Daoy (cell line): Measurements from ENCODE around the gene CHTOP. TPM values are rescaled to one million over a fixed set of nuclear protein-coding genes. Genes with fewer than 3 reads are reported as not detected.
"Not testable (repeated sequence)": the region's sequence is repeated elsewhere in the genome, so short reads cannot be mapped to it uniquely, and the experiment has no call there.

Source experiments
- DNase-seq: peaks from one replicate; pipeline ENCODE4 v3.0.0-alpha.2; 2015; ENCODE audit warnings: low read depth
- total RNA-seq: library from RNA; depleted of rRNA; stranded (reverse); fragments of >200 nt; shearing (Covaris generic); gene quantifications from 2 replicates; pipeline ENCODE4 v1.2.3, GENCODE V29; 2014

The CHTOP gene
- total RNA-seq, 1 experiment from 2014 or later = 43.0 TPM

DNA sequence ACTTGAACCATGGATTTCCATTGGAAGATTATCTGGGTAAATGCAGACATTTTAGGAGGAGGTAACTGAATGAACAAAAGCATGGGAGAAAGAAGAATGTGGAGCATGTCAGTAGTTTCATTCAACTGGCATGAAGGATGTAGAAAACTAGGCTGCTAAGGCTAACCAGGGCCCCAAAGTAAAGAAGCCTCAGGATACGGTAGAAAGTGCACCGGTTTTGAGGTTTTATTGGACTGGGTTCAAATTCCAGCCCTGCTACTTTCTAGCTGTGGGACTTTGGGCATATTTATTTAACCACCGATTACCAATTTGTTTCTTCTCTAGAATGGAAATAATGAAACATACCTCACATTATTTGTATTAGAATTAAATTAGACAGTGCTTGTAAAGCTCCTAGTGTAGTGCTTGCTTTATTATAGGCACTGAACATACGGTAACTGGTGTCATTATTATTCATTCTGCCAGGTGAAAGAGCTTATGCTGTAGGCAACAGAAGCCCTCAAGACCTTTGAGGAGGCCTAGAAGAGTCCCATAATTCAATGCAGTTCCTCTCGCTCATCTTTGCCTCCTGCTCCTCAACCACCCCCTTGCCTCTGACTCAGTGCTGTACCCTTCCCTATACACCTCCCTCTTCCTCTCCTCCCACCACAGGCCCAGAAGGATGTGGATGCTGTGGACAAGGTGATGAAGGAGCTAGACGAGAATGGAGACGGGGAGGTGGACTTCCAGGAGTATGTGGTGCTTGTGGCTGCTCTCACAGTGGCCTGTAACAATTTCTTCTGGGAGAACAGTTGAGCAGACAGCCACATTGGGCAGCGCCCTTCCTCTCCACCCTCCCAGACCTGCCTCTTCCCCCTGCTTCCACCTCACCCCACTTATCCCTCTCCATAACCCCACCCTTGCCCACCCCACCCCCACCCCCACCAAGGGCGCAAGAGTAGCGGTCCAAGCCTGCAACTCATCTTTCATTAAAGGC, 2.5 kb upstream of the CHTOP start:
- no peak for DNase-seq

DNA sequence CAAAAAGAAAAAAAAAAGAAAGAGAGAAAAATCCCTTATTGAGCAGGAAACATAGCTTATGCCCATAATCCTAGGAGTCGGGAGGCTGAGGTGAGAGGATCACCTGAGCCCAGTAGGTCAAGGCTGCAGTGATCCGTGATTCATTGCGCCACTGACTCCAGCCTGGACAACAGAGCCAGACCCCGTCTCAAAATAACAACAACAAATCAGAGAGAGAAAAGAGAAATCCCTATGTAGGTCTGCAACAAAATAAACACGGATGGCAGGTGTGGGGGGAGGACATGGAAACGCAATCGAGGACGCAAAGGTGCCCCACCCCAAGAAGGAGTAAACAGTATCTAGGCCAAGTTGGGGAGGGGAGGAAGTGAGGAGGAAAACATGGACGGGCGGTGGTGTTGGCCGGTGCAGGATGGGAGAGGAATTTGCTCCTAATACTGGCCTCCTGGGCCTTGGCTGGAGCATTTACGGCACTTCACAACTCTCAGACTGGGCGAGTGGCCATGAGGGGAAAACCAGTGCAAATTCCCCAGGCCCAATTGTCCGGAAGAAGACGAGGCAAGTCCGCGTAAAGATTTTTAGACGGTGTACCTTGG, 609 bp upstream of the CHTOP start:
- DNase-seq = no peak

DNA sequence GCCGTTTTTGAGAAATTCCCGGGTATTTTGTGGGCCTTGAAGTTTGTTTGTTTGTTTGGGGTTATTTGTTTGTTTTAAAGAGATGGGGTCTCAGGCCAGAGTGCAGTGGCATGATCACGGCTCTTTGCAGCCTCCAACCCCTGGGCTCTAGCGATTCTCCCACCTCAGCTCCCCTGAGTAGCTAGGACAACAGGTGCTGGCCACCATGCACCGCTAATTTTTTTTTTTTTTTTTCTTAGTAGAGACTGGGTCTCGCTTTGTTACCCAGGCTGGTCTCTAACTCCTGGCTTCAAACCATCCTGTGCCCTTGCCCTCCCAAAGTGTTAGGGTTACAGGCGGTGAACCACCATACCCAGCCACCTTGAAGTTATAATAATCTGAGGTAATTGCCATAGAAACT, 2.0 kb downstream of the CHTOP start:
- no peak for DNase-seq

DNA sequence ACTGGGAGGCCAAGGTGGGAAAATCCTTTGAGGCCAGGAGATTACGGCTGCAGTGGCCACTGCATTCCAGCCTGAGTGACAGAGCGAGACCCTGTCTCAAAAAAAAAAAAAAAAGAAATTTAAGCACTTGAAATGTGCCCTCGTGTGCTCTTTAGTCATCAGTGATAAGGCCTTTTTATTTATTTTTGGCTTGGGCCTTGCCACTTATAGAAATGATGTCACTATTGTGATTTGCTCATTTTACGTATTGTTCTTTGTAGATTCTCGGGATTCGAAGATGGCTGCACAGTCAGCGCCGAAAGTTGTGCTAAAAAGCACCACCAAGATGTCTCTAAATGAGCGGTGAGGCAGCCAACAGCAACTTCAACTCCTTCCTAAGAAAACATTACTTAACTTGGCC, 2.4 kb downstream of the CHTOP start:
- no peak for DNase-seq

DNA sequence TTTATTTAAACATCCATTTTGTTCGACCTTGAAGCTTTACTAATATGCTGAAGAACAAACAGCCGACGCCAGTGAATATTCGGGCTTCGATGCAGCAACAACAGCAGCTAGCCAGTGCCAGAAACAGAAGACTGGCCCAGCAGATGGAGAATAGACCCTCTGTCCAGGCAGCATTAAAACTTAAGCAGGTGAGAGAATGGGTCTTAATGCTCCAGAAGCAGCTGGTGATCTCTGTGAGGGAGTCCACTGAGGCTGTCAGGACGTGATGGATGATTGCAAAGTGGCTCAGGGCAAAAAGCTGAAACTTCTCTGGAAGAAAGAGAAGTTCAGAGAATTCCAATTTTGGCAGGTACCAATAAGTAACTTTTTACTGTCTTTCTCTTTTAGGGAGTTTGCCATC, 4.4 kb downstream of the CHTOP start:
- DNase-seq = no peak

DNA sequence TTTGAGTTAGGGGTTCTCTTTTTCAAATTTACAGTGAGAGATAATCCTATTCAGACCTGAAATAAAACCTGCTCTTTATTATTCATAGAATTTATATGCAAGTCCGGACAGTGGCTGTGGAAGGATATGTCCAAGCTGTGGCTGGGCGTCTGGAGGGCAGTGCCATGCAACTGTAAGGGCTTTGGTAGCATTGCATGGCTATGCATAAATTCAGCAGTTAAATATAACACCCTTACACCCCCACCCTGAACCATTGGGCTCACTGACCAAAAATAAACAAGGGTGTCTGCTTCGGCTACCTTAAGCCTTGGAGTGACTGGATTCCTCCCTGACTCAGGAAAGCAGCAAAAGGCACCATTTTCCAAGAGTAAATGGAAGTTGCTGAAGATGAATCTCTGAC, 5.4 kb downstream of the CHTOP start:
- DNase-seq = no peak

DNA sequence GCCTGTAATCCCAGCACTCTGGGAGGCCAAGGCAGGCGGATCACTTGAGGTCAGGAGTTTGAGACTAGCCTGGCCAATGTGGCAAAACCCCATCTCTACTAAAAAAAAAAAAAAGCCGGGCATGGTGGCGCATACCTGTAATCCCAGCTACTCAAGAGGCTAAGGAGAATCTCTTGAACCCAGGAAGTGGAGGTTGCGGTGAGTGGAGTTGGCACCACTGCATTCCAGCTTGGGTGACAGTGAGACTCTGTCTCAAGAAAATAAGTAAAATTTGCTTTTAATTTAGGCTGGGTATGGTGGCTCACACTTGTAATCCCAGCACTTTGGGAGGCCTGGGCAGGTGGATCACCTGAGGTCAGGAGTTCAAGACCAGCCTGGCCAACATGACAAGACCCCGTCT, 6.3 kb downstream of the CHTOP start:
- DNase-seq = not testable (repeated sequence)

DNA sequence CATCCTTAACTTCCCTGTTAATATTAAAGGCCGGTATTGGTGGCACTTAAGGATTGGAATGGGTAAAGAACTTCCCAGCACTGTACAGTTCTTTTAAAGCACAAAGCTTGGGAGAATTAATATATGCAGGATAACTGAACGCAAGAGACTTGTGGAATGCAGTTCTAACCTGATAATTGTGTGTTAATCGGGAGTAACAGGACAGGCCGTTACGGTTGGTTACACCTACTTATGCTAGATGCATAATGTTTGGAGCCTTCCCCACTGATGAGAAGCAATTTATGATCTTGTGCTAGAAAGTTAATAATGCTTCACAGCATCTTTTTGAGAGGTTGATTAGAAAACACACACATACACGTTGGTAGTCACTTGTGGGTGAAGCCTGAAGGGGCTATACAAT, 7.0 kb downstream of the CHTOP start:
- no peak for DNase-seq

DNA sequence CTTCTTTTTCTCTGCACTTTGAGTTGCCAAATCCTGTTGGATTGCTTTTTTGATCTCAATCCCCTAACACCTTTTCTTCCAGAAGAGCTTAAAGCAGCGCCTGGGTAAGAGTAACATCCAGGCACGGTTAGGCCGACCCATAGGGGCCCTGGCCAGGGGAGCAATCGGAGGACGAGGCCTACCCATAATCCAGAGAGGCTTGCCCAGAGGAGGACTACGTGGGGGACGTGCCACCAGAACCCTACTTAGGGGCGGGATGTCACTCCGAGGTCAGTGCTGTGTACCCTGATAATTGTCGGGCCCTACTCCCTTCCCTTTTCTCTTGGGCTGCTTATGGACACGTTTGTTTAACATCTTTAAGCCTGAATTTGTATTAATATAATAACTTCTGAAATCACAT, 8.3 kb downstream of the CHTOP start:
- no peak for DNase-seq

DNA sequence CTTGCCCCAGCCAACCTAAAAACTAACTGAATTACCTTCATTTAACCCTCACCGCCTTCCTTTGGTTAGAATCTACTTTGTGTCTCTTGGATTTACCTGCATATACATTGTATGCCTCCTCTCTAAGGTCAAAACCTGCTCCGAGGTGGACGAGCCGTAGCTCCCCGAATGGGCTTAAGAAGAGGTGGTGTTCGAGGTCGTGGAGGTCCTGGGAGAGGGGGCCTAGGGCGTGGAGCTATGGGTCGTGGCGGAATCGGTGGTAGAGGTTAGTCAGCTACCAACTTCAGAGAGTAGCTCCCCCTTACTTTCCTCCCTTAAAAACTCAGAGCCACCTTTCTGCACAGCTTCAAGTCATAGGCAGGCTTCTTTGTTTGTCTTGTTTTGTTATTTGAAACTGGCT, 9.2 kb downstream of the CHTOP start:
- DNase-seq = no peak

DNA sequence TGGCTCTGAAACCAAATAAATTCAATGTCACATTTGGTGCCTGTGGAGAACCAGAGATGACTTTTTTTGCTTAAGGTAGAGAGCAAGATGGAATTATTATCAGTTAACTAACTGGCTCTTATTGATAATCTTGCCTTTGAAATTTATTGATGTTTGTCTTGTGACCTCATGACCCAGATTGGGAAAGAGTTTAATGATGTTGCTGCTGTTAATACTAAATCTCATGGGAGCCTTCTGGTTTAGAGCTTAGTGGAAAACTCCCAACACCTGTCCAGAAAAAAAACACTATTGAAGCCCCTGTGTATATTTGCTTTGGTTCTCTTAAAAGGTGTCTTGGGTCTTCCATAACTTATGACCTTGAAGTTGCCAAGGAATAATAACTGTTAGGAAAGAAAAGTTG, 9.9 kb downstream of the CHTOP start:
- DNase-seq = no peak

DNA sequence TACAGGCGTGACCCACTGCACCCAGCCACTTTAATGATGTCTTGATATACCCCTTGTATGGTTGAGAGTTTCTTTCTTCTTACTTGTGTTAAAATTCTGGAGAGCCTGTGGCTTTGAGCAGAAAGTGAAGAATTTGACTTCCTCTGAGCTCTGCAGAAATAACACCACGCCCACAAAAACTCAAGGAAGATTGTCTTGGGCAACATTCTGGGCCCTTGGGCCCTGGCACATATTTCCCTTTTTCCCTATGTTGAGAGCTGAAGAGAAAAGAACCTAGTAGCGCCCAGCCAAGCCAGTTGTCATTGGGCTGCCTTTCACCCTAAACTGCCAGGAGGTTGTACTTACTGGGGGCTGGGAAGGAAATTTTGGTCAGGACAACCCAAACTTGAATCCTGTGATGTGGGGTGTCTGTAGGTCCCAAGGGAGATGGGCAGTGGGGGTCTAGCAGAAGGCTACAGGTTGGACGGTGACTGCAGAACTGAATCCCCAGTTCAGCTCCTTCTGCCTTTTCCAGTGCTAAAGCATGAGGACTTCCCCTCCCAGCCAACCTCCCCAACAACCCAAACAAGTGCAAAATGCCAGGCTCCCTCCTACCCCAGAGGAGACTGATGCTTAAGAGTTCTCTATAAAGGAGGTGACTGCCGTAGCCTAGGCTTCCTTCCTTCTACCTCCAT, 12.9 kb downstream of the CHTOP start:
- DNase-seq = no peak

DNA sequence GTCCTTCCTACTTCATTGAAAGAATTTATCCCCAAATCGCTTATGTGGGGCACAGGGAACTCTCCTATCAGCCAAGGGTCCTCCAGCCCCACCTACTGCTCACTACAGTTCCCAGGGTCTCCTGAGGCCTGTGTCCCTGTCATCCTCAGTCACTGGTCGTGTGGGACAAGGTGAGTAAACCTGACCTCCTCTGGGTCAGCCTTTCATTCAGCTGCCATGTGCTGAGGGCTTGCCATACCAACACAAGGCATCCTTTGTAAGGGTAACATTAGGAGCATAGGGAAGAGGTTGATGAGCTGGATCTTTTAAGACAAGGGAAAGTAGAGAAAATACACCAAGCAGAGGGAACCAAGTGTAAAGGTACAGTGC, 13.5 kb downstream of the CHTOP start:
- no peak for DNase-seq

DNA sequence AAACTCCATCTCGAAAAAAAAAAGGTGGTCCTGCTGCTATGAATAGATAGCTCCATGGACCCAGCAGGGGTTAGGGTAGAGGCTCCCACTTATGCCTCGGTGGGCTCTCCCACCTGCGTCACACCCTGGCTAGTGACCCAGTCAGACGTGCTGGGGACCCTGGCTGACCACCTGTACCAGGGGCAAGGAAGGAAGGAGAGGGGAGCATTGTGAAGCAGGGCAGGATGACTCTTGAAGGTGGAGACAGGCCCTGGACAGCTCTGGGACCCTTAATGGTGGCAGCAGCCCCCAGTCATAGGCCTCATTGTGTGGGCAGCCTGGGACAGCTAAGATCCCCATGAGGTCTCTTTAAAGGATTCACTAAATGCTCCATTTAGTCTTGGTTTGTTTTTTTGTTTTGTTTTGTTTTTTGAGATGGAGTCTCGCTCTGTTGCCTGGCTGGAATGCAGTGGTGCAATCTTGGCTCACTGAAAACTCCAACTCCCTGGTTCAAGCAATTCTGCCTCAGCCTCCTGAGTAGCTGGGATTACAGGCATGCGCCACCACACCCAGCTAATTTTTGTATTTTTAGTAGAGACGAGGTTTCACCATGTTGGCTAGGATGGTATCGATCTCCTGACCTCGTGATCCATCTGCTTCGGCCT, 14.3 kb downstream of the CHTOP start:
- DNase-seq = no peak

DNA sequence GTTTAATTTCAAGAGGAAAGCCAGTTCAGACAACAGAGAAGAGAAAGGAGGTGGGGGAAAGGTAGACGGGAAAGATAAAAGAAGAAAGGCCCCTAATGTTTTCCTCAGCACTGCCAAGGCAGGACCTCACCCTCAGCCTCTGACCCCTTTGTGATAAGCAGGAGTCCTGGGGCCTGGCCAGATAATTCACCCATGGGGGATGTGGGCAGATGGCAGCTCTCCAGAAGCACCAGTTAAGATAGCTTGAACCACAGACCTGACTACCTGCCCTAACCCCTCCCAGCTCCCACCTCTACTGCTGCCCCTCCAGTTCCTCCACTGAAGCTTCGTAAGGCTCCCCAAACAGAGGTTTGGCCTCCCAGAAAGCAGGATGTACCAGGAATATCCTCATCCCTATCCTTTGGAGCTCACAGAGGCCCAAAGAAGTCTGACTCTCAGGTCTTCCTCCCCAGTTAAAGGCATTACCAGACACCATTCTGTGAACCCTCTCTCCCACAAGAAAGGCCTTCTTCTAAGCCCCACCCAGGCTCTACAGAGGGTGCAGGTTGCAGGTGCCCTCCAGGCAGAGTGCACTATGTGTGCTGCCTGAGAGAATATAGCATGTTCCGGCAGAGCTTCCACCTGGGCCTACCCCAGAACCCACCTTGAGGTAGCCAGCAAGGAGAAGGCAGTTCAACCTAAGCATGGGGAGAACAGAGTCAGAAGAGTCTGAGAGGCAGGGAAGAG, 15.4 kb downstream of the CHTOP start:
- DNase-seq = no peak

DNA sequence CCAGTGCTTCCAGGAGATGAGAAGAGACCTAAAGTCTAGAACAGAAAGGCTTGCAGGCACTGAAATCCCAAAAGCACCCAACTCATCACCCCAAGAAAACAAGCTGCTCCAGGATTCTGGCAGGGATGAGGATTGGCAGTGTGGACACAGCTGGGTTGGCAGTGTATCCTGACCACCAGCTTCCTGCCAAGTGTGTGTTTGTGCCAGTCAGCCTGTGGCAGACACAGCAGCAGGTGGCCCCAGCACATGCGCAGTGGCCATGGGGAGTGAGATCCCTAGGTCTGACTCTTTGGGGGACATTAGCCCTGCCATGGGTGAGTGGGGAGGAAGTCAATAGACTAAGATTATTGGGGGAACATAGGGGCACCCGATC, 16.0 kb downstream of the CHTOP start:
- peak; percentile 44 for DNase-seq

DNA sequence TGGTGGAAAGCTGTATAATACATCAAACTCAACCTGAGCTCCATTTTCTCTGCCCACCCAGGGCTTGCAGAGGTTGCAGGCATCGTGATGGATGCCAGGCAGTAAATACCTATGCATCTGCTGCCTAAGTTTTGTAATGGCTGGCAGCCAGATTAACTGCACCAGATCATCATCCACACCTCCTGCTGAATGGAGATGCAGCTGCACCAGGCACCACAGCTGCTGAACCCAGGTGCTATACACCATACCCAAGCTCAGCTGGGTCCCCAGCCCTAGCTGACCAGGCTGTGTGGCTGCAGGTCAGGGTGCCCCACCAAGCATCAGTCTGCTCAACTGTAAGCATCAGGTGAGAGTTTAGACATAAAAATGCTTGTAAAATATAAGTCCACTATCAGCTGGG, 17.9 kb downstream of the CHTOP start:
- no peak for DNase-seq

DNA sequence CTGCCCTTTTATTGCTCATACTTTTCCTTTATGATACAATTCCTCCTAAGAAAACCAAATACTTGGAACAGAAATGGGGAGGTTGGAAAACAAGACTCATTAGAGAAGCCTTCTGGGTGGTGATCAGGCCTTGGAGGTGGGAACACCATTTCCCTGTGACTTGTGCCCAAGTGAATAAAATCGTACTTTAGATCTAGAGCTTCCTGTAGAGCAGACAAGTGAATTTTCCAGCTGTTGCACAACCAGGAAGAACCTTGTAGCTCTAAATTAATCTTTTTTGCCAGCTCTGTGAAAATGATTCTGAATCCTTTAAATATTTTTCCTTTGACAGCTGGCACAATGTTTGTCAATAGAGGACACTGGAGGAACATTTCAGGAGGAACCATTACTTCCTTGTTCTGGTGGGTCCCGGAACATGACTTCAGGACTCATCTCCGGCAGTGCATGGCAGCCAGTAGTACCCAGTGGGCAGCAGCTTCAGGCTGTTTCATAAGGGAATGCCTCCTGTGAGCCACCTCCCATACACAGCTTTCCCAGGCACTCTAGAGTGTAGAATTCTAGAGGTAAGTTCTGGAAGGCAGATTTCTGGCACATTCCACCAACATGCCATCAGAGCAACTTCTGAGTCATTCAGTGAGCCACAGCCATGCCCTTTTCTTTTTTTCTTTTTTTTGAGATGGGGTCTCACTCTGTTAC, 19.1 kb downstream of the CHTOP start:
- peak; percentile 46 for DNase-seq

DNA sequence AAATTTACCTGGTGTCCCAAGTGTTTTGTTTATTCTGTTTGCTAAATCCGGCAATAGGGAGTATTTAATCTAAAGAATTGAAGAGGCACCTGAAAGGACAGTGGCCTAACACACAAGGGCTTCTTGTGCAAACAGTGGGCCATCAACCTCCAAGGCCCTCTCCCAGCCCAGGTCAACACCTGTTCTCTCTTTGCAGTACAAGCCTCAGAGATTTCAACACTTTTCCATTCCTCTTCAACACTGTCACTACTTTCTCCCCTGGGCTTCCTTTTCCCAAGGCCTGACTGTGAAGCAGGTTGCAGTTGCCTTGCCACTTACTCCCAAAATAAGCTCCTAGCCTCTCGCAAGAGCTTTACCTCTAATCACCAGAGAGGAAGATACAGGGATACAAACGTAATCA, 21.5 kb downstream of the CHTOP start:
- no peak for DNase-seq

DNA sequence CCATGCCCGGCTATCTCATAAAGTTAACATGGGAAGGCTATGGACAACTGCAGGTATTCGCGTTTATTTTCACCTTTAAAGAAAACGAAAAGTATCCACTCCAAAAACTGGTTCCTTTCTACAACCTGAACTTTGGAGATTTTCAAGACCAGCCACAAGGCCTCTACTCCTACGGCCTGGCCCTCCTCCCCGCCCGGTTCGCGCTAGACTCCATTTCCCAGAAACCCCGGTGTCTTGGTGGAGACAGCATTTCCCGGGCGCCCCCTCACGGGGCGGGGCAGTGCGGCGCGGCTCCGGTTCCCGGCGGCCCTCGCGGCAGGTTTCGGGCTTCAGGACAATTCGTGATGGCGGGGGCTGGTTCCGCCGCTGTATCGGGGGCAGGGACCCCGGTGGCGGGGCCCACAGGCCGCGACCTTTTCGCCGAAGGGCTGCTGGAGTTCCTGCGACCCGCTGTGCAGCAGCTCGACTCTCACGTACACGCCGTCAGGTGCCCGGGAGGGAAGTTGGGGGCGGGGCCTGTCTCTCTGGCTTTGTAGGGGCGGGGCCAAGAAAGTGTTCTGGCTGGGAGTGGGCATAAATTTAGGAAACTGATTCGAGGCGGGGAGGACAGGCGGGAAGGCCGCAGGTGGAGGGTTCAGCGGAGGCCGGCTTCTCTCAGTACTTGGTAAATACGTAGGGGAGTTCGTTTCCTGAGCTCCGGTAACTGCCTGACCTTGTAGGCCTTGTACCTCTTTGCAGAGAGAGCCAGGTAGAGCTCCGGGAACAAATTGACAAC, 24.7 kb downstream of the CHTOP start, which contains the start of gene SNAPIN:
Gene SNAPIN, plus strand, starts transcription at position 304 of the 775 bp plus-strand sequence. Its CDS starts 41 bp downstream, at position 345.
- DNase-seq = peak; percentile 91
